ENCODE measurements around the gene PAQR6. TPM values are rescaled to one million over a fixed set of nuclear protein-coding genes. Genes with fewer than 3 reads are reported as not detected.
A peak's percentile ranks its signal among the peaks of the same experiment; 100 is the strongest.

Gene PAQR6
- total and polyA plus RNA-seq, 5 donors from 2014 or later, result 0.13 to 3.7 (median 0.81) TPM

- H3K36me3 Mint-ChIP-seq, result peaks cover 66% of the 10 kb centered on the region
- peaks cover 93% of the 10 kb centered on the region for H3K36me3 ChIP-seq (ENCODE audit: control insufficient read depth, insufficient read depth, low read length)
- DNase-seq (no peak), ATAC-seq (ENCODE audit: low read depth in 2 of 2) (no peak)
- H3K9me3 ChIP-seq (ENCODE audit: control insufficient read depth in 2 of 2, low read length in 2 of 2), result no peaks in the 10 kb centered on the region
- H3K27me3 Mint-ChIP-seq, result no peaks in the 10 kb centered on the region
- H3K27me3 ChIP-seq (ENCODE audit: control insufficient read depth, insufficient read depth, low read length), result no peaks in the 10 kb centered on the region
- H3K4me1 Mint-ChIP-seq, result peaks cover 0 to 3% (median 0%) of the 10 kb centered on the region in 4 donors
- H3K9me3 Mint-ChIP-seq, result peaks cover 0 to 1% (median 0%) of the 10 kb centered on the region in 7 donors
- H3K4me3 Mint-ChIP-seq, result no peak overlapping the region
- no peak overlapping the region for H3K4me3 ChIP-seq (ENCODE audit: low read depth, low read length)
- H3K4me1 ChIP-seq (ENCODE audit: control insufficient read depth, insufficient read depth, low read length, poor library complexity, severe bottlenecking), result no peaks in the 10 kb centered on the region
- no peak overlapping the region for H3K27ac ChIP-seq (ENCODE audit: insufficient read depth, low read length, poor library complexity, severe bottlenecking)
- H3K27ac Mint-ChIP-seq, result peak overlapping the region in 2 of 3 donors; percentile 7 to 11
These were observed 14.8 kb upstream of the PAQR6 start for GRCh38 chr1:156262461-156263287.

DNA sequence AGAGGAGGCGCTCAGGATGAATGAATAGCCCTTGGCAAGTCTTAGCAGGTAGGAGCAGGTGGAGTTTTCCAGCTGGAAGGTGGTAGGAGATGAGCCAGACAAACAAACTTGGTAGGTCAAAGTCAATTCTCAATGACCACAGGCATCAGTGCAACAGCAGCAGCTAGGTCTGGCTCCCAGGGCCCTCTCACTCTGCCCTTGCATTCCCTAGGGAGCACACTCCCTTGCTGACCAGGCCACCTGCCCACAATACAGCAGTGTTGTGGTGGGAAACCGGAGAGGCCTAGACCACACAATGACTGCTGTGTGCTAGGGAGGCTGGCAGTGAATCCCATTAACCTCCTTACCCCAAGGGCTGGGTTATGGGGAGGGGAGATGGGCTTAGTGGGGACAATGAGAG lies 13.0 kb upstream of the PAQR6 start:
- Mint-ChIP-seq H3K36me3 (peaks cover 59% of the 10 kb centered on the region), H3K4me1 (peaks cover 0 to 3% (median under 1%) of the 10 kb centered on the region in 4 donors), H3K27me3 (no peaks in the 10 kb centered on the region), H3K9me3 (no peaks in the 10 kb centered on the region), H3K27ac (peak overlapping the region in 1 of 3 donors; percentile 71), H3K4me3 (no peak overlapping the region)
- no peaks in the 10 kb centered on the region for H3K4me1 ChIP-seq (ENCODE audit: control insufficient read depth, insufficient read depth, low read length, poor library complexity, severe bottlenecking)
- DNase-seq, result no peak
- no peaks in the 10 kb centered on the region for H3K27me3 ChIP-seq (ENCODE audit: control insufficient read depth, insufficient read depth, low read length)
- H3K36me3 ChIP-seq (ENCODE audit: control insufficient read depth, insufficient read depth, low read length), result peaks cover 91% of the 10 kb centered on the region
- H3K27ac ChIP-seq (ENCODE audit: insufficient read depth, low read length, poor library complexity, severe bottlenecking), result no peak overlapping the region
- no peaks in the 10 kb centered on the region for H3K9me3 ChIP-seq (ENCODE audit: control insufficient read depth in 2 of 2, low read length in 2 of 2)
- H3K4me3 ChIP-seq (ENCODE audit: low read depth, low read length), result no peak overlapping the region
- no peak for ATAC-seq (ENCODE audit: low read depth in 2 of 2)

- Mint-ChIP-seq H3K27ac (peak overlapping the region in 2 of 3 donors; percentile 26 to 46), H3K4me1 (peaks cover 0 to 2% (median under 1%) of the 10 kb centered on the region in 4 donors), H3K36me3 (peaks cover 54% of the 10 kb centered on the region)
These were observed 11.9 kb upstream of the PAQR6 start for GRCh38 chr1:156259805-156260204.

DNA sequence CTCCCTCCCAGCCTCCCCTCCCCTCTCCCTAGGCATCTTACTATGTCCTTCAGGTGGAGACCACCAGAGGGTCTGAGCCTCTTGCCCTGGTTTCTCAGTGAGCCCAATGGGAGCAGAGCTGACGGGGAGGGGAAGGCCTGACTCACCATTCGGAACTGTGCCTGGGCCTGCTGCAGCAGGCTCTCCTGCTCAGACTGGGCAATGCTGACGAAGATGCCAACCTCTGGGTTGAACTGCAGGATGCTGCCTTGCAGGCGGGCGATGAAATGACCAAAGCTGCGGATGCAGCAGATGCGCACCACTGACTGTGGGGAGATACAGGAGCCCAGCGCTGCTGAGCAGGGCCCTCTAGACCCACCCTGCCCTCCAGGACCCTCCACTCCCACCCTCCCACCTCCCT lies 11.0 kb upstream of the PAQR6 start:
- H3K27ac ChIP-seq (ENCODE audit: insufficient read depth, low read length, poor library complexity, severe bottlenecking), result no peak overlapping the region
- Mint-ChIP-seq H3K27me3 (no peaks in the 10 kb centered on the region), H3K9me3 (no peaks in the 10 kb centered on the region), H3K27ac (peak overlapping the region in 1 of 3 donors; percentile 26), H3K4me3 (no peak overlapping the region), H3K4me1 (peaks cover 0 to 2% (median under 1%) of the 10 kb centered on the region in 4 donors), H3K36me3 (peaks cover 52% of the 10 kb centered on the region)
- ATAC-seq (ENCODE audit: low read depth in 2 of 2), result no peak
- H3K4me3 ChIP-seq (ENCODE audit: low read depth, low read length), result no peak overlapping the region
- H3K36me3 ChIP-seq (ENCODE audit: control insufficient read depth, insufficient read depth, low read length), result peaks cover 86% of the 10 kb centered on the region
- no peaks in the 10 kb centered on the region for H3K27me3 ChIP-seq (ENCODE audit: control insufficient read depth, insufficient read depth, low read length)
- no peak for DNase-seq
- H3K9me3 ChIP-seq (ENCODE audit: control insufficient read depth in 2 of 2, low read length in 2 of 2), result no peaks in the 10 kb centered on the region
- no peaks in the 10 kb centered on the region for H3K4me1 ChIP-seq (ENCODE audit: control insufficient read depth, insufficient read depth, low read length, poor library complexity, severe bottlenecking)

More at GRCh38 chr1:156259805-156260204, 11.9 kb upstream of the PAQR6 start:
- no peak overlapping the region for H3K27ac ChIP-seq (ENCODE audit: insufficient read depth, low read length, poor library complexity, severe bottlenecking)
- H3K9me3 Mint-ChIP-seq, result no peaks in the 10 kb centered on the region
- DNase-seq (no peak), ATAC-seq (ENCODE audit: low read depth in 2 of 2) (no peak)
- no peaks in the 10 kb centered on the region for H3K27me3 Mint-ChIP-seq
- no peaks in the 10 kb centered on the region for H3K27me3 ChIP-seq (ENCODE audit: control insufficient read depth, insufficient read depth, low read length)
- H3K4me1 ChIP-seq (ENCODE audit: control insufficient read depth, insufficient read depth, low read length, poor library complexity, severe bottlenecking), result no peaks in the 10 kb centered on the region
- H3K9me3 ChIP-seq (ENCODE audit: control insufficient read depth in 2 of 2, low read length in 2 of 2), result no peaks in the 10 kb centered on the region
- H3K36me3 ChIP-seq (ENCODE audit: control insufficient read depth, insufficient read depth, low read length), result peaks cover 84% of the 10 kb centered on the region
- no peak overlapping the region for H3K4me3 ChIP-seq (ENCODE audit: low read depth, low read length)
- no peak overlapping the region for H3K4me3 Mint-ChIP-seq

DNA sequence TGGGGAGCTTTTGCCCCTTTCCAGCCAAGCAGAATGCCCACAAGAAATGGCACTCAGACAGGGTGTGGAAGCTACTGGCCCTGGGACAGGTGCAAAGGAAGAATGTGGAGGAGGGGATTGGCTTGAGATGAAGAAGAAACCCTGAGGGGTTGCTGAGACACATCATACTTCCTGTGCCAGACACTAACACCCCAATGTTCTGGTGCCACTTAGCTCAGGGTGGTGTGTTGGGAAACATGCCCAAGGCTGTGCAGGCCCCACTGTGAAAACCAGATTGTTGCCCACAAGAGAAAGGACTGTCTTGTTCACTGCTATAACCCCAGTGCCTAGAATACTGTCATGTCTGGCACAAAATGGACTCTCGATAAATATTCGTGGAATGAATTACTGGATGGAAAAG lies 9.9 kb upstream of the PAQR6 start:
- Histone ChIP-seq H3K4me3 (ENCODE audit: low read depth, low read length) (no peak overlapping the region), H3K4me1 (ENCODE audit: control insufficient read depth, insufficient read depth, low read length, poor library complexity, severe bottlenecking) (no peaks in the 10 kb centered on the region), H3K27me3 (ENCODE audit: control insufficient read depth, insufficient read depth, low read length) (no peaks in the 10 kb centered on the region), H3K9me3 (ENCODE audit: control insufficient read depth in 2 of 2, low read length in 2 of 2) (no peaks in the 10 kb centered on the region), H3K27ac (ENCODE audit: insufficient read depth, low read length, poor library complexity, severe bottlenecking) (no peak overlapping the region), H3K36me3 (ENCODE audit: control insufficient read depth, insufficient read depth, low read length) (peaks cover 86% of the 10 kb centered on the region)
- no peak for ATAC-seq (ENCODE audit: low read depth in 2 of 2)
- Mint-ChIP-seq H3K36me3 (peaks cover 54% of the 10 kb centered on the region), H3K9me3 (no peaks in the 10 kb centered on the region), H3K4me3 (no peak overlapping the region), H3K27me3 (no peaks in the 10 kb centered on the region), H3K4me1 (peaks cover 0 to 3% (median 0%) of the 10 kb centered on the region in 4 donors), H3K27ac (peak overlapping the region in 1 of 3 donors; percentile 14)
- no peak for DNase-seq

DNA sequence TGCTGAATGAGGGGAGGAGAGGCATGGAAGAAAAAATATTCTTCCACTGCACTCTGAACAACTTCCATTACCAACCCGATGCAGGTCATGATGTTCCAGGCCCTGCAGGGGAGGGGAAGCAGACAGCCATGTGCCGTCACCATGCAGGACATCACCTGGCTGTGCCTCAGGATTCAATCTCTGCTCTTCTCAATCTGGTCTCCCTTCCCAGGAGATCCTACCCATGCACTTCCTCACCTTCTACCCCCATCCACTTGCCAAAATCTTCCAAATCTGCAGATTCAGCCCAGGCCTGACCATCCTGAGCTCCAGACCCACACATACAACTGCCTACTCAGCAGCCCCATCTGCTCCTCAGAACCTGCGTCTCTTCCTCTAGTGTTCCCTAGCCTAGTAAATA lies 5.8 kb upstream of the PAQR6 start:
- H3K27ac ChIP-seq (ENCODE audit: insufficient read depth, low read length, poor library complexity, severe bottlenecking), result no peak overlapping the region
- no peaks in the 10 kb centered on the region for H3K4me1 ChIP-seq (ENCODE audit: control insufficient read depth, insufficient read depth, low read length, poor library complexity, severe bottlenecking)
- H3K27me3 Mint-ChIP-seq, result no peaks in the 10 kb centered on the region
- peaks cover 0 to 5% (median 2%) of the 10 kb centered on the region in 4 donors for H3K4me1 Mint-ChIP-seq
- H3K4me3 ChIP-seq (ENCODE audit: low read depth, low read length), result no peak overlapping the region
- no peaks in the 10 kb centered on the region for H3K9me3 ChIP-seq (ENCODE audit: control insufficient read depth in 2 of 2, low read length in 2 of 2)
- H3K27ac Mint-ChIP-seq, result peak overlapping the region in 2 of 3 donors; percentile 30 to 57
- no peaks in the 10 kb centered on the region for H3K27me3 ChIP-seq (ENCODE audit: control insufficient read depth, insufficient read depth, low read length)
- no peak overlapping the region for H3K4me3 Mint-ChIP-seq
- H3K36me3 Mint-ChIP-seq, result peaks cover 37% of the 10 kb centered on the region
- peaks cover 74% of the 10 kb centered on the region for H3K36me3 ChIP-seq (ENCODE audit: control insufficient read depth, insufficient read depth, low read length)
- ATAC-seq (ENCODE audit: low read depth in 2 of 2) (no peak), DNase-seq (no peak)
- H3K9me3 Mint-ChIP-seq, result no peaks in the 10 kb centered on the region

DNA sequence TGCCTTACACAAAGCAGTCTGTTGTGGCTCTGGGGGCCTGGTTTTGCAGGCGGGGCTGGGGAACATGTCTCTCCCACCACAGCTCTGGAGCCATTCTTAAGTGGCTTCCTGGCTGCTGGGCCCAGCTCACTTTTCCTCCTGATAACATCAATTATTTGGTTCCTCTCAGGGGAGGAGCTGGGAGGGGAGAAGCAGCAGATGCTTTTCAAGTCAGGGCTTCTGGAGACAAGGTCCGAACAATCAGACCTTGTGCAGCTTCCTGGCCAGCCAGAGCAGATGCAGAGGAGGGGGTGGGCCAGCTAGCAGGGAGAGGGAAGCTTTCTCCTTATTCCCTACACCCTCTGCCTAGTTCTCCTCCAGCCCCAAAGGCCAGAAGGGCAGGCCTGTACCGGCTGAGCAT lies 3.7 kb upstream of the PAQR6 start:
- ATAC-seq (ENCODE audit: low read depth in 2 of 2), result no peak
- H3K36me3 ChIP-seq (ENCODE audit: control insufficient read depth, insufficient read depth, low read length), result peaks cover 55% of the 10 kb centered on the region
- no peak overlapping the region for H3K4me3 ChIP-seq (ENCODE audit: low read depth, low read length)
- Mint-ChIP-seq H3K4me1 (peaks cover 0 to 5% (median 2%) of the 10 kb centered on the region in 4 donors), H3K9me3 (no peaks in the 10 kb centered on the region), H3K4me3 (no peak overlapping the region), H3K27ac (peak overlapping the region in 1 of 3 donors; percentile 62), H3K27me3 (no peaks in the 10 kb centered on the region), H3K36me3 (peaks cover 25% of the 10 kb centered on the region)
- H3K27me3 ChIP-seq (ENCODE audit: control insufficient read depth, insufficient read depth, low read length), result no peaks in the 10 kb centered on the region
- DNase-seq, result no peak
- peaks cover 3% of the 10 kb centered on the region for H3K4me1 ChIP-seq (ENCODE audit: control insufficient read depth, insufficient read depth, low read length, poor library complexity, severe bottlenecking)
- no peaks in the 10 kb centered on the region for H3K9me3 ChIP-seq (ENCODE audit: control insufficient read depth in 2 of 2, low read length in 2 of 2)
- H3K27ac ChIP-seq (ENCODE audit: insufficient read depth, low read length, poor library complexity, severe bottlenecking), result no peak overlapping the region

DNA sequence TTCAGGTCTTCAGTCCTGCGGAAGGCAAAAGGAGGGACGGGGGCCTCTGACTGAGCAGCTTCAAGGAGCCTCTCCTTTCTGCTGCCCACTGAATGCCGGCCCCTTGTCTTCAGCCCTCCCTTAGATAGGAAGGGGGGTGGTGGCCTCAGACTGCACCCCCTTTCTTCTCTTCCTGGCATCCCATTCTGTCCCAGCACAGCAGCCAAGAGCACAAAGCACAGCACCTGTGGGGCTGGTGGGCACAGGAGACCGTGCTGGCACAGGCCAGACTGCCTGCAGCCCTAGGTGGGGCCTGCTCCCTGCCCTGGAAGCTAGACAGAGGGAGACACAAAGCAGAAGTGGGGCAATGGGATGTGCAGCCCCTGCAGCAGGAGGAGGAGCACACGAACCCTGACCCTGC lies 1.7 kb upstream of the PAQR6 start:
- H3K36me3 ChIP-seq (ENCODE audit: control insufficient read depth, insufficient read depth, low read length), result peaks cover 44% of the 10 kb centered on the region
- H3K27me3 Mint-ChIP-seq, result no peaks in the 10 kb centered on the region
- H3K4me3 ChIP-seq (ENCODE audit: low read depth, low read length), result no peak overlapping the region
- H3K4me1 ChIP-seq (ENCODE audit: control insufficient read depth, insufficient read depth, low read length, poor library complexity, severe bottlenecking), result peaks cover 21% of the 10 kb centered on the region
- DNase-seq (no peak), ATAC-seq (ENCODE audit: low read depth in 2 of 2) (no peak)
- no peaks in the 10 kb centered on the region for H3K27me3 ChIP-seq (ENCODE audit: control insufficient read depth, insufficient read depth, low read length)
- H3K36me3 Mint-ChIP-seq, result peaks cover 18% of the 10 kb centered on the region
- no peaks in the 10 kb centered on the region for H3K9me3 Mint-ChIP-seq
- H3K9me3 ChIP-seq (ENCODE audit: control insufficient read depth in 2 of 2, low read length in 2 of 2), result no peaks in the 10 kb centered on the region
- peaks cover 0 to 15% (median 11%) of the 10 kb centered on the region in 4 donors for H3K4me1 Mint-ChIP-seq
- H3K27ac Mint-ChIP-seq, result no peak overlapping the region
- H3K27ac ChIP-seq (ENCODE audit: insufficient read depth, low read length, poor library complexity, severe bottlenecking), result no peak overlapping the region
- H3K4me3 Mint-ChIP-seq, result peak overlapping the region in 1 of 4 donors; percentile 85
